HG02623 (cell line): ENCODE results near the gene MLYCD.

Source experiments
- ATAC-seq: cut with Tn5 transposase; IDR thresholded peaks from one replicate; pipeline ENCODE4 v1.9.1; 2021; ENCODE audit warnings: moderate library complexity; ENCODE audit not compliant: unreplicated experiment

MLYCD gene

DNA sequence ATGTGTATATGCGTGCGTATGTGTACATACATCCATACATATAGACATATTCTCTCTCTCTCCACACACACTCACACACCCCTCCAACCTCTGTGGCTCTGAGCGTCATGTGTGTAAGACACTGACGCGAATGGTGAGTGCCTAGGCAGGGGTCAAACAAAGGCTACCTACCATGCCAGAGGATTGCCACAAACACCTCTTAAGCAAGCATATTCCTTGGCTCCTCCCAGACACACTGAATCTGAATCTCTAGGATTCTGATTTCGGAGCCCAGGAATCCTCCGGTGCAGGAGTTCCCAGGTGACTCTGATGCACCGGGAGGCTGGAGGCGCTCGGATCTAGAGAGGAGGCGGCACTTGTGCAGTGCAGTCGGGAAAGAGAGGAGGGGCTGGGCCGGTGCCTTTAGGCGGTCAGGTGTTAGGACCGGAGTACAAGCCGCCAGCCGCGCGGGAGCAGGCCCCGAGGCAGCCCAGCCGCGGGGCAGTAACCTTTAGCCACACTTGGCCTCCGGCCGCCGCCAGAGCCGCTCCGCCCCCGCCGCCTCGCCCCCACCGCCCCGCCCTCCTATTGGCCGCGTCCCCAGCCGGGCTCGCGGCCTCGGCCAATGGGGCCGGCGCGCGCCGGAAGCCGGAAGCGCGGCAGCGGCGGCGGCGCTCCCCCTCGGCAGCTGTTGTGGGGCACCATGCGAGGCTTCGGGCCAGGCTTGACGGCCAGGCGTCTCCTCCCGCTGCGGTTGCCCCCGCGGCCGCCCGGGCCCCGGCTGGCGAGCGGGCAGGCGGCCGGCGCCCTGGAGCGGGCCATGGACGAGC, at the start of gene MLYCD:
Gene MLYCD (plus strand): TSS at position 653 of the 809 bp plus-strand sequence. CDS start 30 bp downstream, at position 683.
- ATAC-seq, result peak; percentile 86

GRCh38 chr16:83849421-83849820, 49.5 kb upstream of the MLYCD start:
- ATAC-seq, result no peak

DNA sequence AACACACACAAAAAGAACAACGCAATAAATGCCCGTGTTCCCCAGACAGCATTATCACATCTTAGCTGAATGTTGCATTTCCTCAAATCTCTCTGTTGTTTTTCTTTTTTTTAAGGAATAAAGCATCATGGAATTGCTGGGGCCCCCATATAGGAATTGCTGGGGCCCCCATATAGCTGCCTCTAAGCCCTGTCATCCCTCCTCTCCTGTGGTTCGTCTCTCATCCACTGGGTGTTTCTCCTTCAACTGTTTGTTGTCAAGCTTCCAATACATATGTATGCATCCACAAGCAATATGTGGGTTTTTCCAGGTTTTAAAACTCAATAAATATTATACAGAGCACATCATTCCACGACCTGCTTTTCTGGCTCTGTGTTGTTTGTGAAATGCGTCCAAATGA, 48.0 kb upstream of the MLYCD start:
- ATAC-seq, result no peak

DNA sequence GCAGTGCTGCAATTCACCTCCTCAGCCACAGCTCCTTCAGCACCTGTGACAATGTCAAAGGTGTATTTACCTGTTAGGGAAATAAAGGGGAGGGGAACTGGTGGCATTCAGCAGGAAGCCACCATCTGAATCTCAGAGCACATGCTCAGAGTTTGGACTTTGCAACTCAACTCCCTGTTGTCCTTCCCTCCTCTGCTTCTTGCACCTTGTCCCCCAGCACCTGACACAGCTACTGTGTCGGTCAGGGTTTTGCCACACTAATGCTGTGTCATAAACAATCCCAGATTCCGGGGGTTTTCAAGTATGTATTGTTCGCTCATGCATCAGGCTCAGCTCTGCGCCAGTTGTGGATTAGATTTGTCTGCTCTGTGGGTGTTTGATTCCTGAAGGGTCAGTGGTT, 47.4 kb upstream of the MLYCD start:
- ATAC-seq, result no peak

GRCh38 chr16:83852774-83853173, 46.1 kb upstream of the MLYCD start:
- ATAC-seq, result no peak

DNA sequence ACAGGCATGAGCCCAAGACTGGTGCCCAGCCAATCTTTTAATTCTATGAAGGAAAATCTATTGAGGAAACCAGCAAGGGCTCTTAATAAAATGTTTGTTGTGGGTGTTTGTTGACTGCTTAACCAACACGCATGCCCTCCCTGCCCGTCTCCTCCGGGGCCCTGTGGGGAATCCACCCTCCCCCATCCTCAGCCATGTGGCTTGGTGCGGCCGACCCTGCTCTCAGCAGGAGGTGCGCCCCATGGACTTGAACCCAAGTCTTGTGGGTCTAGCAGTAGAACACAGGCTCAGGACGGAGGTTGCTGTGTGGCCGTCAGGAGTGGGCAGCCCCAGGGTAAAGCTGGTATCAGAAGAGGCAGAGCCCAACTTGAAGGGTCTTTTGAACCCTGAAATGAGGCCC, 45.1 kb upstream of the MLYCD start:
- no peak for ATAC-seq

GRCh38 chr16:83854420-83854819, 44.5 kb upstream of the MLYCD start:
- ATAC-seq, result no peak

DNA sequence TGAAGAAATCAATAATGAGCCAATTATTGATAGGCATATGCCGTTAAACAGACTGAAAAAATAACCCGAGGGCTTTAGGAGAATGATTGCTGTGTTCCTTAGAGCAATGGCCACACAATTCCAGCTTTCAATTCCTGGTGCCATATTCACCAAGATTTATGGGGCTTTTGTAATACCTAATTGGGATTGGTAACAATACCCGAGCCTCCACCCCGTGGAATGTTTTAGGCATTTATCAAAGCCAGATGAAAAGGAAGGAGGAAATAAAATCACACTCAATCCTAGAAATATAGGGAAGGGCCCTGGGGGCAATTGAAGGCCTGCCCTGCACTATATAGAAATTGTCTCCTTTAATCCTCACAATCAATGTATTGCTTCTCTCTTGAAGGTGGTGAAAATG, 42.1 kb upstream of the MLYCD start:
- no peak for ATAC-seq

- ATAC-seq, result no peak
Observed at GRCh38 chr16:83859265-83859664, 39.6 kb upstream of the MLYCD start.

GRCh38 chr16:83862661-83863060, 36.3 kb upstream of the MLYCD start:
- no peak for ATAC-seq

DNA sequence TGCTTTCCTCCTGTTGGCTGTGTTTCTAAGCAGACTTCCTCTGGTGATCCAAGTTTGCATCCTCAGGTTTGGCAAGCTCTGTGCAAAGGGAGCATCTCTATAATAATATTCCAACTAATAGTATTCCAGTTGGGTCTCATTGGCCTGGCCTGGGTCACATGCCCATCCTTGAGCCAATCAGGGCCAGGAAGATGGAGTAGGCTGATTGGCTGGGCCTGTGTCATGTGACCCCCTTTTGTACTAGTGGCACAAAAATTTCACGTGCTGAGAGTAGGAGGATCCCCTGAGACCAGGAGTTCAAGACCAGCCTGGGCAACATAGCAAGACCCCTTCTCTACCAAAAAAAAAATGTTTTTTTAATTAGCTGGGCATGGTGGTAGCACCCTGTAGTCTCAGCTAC, 35.2 kb upstream of the MLYCD start:
- no peak for ATAC-seq

- ATAC-seq, result no peak
Observed at GRCh38 chr16:83870830-83871229, 28.1 kb upstream of the MLYCD start.

- no peak for ATAC-seq
Observed at GRCh38 chr16:83878838-83879237, 20.1 kb upstream of the MLYCD start.

GRCh38 chr16:83882163-83882885, 16.6 kb upstream of the MLYCD start:
- ATAC-seq, result no peak

DNA sequence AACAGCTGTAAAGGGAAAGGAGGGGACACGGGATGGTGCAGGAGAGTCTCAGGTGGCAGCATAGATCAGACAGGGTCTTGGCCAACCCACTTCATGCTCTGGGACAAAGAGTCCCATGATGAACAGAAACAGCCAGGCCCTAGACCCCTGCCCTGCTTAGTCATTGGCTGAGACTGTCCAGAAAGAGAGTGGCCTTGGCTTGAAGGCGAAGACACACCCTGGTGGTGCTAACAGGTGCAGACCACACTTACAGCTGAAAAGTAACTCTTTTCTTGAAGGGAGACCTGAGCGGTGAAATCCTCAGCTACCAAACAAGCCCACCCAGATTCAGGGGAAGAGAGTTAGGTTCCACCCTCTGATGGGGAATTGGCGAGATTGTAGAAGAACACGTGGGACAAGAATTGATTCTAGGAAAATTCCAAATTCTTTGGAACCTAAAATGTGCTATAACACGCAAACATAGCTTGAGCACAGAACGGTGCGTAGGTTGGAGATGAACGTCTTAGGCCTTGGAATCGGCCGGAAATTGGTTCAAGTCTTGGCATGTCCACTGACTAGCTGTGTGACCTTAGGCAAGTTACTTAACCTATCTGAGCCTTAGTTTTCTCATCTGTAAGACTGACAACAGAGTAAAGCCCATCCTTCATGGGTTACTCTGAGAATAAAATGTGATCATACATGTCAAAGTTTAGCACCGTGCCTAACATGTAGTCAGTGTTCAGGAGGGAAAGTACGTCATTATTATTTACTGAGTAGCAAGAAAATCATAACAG, 12.5 kb upstream of the MLYCD start:
- no peak for ATAC-seq

GRCh38 chr16:83887080-83887479, 11.8 kb upstream of the MLYCD start:
- ATAC-seq, result no peak

DNA sequence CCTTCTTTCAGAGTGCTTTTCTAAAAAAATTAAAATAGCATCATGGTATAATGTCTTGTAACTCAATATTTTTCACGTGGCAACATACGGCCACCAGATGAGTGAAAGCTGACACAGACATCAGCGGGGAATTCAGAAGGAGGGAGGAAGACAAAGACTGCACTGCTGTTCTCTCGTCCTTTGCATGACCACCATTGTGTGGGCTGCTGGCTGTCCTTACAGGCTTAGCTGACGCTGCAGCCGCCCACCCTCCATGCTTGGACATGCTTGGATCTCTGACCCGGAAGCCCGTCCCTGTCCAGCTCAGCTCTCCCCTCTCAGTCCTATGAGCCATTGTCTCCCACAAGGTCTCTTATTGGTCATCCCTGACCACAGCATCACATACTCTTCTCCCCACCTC, 11.4 kb upstream of the MLYCD start:
- ATAC-seq, result no peak

DNA sequence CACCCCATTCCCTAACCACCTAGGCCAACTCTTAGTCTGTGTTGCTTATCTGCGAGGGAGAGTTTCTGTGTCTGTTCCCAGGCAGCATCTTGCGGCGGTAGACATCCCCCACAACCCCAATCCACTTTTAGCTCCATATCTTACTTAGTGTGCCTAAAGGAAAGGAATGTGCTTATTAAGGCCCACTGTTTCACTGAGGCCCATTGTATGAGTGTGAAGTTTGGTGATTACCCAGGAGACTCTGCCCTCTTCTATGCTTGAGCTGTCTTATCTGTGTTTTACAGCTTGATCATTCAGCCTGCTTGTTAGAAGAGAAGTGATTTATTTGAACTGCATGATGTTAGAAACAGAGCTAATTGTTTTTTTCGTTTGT, 10.3 kb upstream of the MLYCD start:
- no peak for ATAC-seq

DNA sequence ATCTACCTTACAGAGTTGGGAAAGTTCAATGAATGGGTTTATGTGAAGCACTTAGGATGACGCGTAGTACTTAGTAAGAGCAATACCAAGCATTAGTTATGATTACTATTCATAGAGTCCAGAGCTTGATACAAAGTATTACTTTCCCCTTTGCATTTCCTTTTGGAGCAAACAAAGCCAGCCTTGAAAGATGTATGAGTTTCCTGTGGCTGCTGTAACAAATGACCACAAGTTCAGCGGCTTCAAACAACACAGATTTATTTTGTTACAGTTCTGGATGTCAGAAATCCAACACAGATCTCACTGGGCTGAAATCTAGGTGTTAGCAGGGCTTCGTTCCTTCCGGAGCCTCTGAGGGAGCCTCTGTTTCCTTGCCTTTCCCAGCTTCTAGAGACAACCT, 8.6 kb upstream of the MLYCD start:
- ATAC-seq, result no peak

DNA sequence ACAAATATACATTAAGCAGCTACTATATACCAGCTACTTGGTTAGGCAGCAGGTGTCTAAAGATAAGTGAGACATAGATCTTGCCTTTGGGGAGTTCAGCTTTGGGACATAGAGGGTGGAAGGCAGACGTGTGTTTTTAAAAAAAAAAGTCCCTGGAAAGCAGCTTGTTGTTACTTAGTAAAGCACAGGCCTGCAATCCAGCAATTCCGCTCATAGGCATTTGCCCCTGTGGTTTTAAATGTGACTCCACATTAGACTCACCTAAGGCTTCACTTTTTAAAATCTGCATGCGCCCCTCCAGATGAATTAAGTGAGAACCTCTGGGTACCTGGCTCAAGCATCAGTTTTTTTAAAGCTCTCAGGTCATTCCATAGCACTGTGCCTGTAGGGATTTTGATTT, 7.2 kb upstream of the MLYCD start:
- ATAC-seq, result no peak

GRCh38 chr16:83895243-83895642, 3.7 kb upstream of the MLYCD start:
- no peak for ATAC-seq

- ATAC-seq, result no peak
Observed at GRCh38 chr16:83895942-83896341, 3.0 kb upstream of the MLYCD start.
